KMS-11 (cell line): ENCODE data around the gene KRT4.

Source experiments
- H2AFZ ChIP-seq: fragments of 200-600 bp; sonication (generic); 2 replicates; pipeline ENCODE4 v1.6.1; 2016; ENCODE audit warnings: antibody characterized with exemption, mixed run types, low read depth
- H3K27ac ChIP-seq: fragments of 200-600 bp; sonication (generic); 2 replicates; pipeline ENCODE4 v1.6.1; 2016; ENCODE audit warnings: mild to moderate bottlenecking, mixed run types
- H3K27me3 ChIP-seq: fragments of 200-600 bp; sonication (generic); 2 replicates; pipeline ENCODE4 v1.6.1; 2017; ENCODE audit warnings: mild to moderate bottlenecking, low read depth, mixed run types, moderate library complexity; ENCODE audit not compliant: insufficient read depth
- H3K36me3 ChIP-seq: fragments of 200-600 bp; sonication (generic); 2 replicates; pipeline ENCODE4 v1.6.1; 2017; ENCODE audit warnings: mild to moderate bottlenecking, mixed run types; ENCODE audit not compliant: insufficient read depth
- H3K4me1 ChIP-seq: fragments of 200-600 bp; sonication (generic); 2 replicates; pipeline ENCODE4 v1.6.1; 2016; ENCODE audit warnings: mild to moderate bottlenecking, low read depth, mixed run types; ENCODE audit not compliant: poor library complexity, severe bottlenecking
- H3K4me2 ChIP-seq: fragments of 200-600 bp; sonication (generic); 2 replicates; pipeline ENCODE4 v1.7.0; 2016; ENCODE audit warnings: mild to moderate bottlenecking, mixed run types
- H3K4me3 ChIP-seq: fragments of 200-600 bp; sonication (generic); IDR thresholded peaks from 2 replicates; pipeline ENCODE4 v1.6.1; 2017; ENCODE audit warnings: low read depth, low read length, mixed read lengths; ENCODE audit not compliant: insufficient read depth
- H3K79me2 ChIP-seq: fragments of 200-600 bp; sonication (generic); 2 replicates; pipeline ENCODE4 v1.6.1; 2016; ENCODE audit warnings: low read depth, mixed run types; ENCODE audit not compliant: insufficient read depth
- H3K9ac ChIP-seq: fragments of 200-600 bp; sonication (generic); 2 replicates; pipeline ENCODE4 v1.6.1; 2016; ENCODE audit warnings: mild to moderate bottlenecking, mixed run types
- H4K20me1 ChIP-seq: fragments of 200-600 bp; sonication (generic); 2 replicates; pipeline ENCODE4 v1.6.1; 2016; ENCODE audit warnings: mild to moderate bottlenecking, mixed run types; ENCODE audit not compliant: insufficient read depth
- CTCF ChIP-seq: fragments of 200-600 bp; sonication (generic); conservative IDR thresholded peaks from 2 replicates; pipeline ENCODE4 v1.6.1; 2017; ENCODE audit warnings: low read depth, mild to moderate bottlenecking, antibody characterized with exemption, low read length, moderate library complexity, mixed read lengths

KRT4 gene

GRCh38 chr12:52837781-52838608, 24.1 kb upstream of the KRT4 start:
- Histone ChIP-seq H2AFZ (no peak overlapping the region), H3K36me3 (no peaks in the 10 kb centered on the region), H4K20me1 (no peaks in the 10 kb centered on the region), H3K4me2 (no peak overlapping the region), H3K27me3 (peaks cover 84% of the 10 kb centered on the region), H3K9ac (no peak overlapping the region), H3K27ac (no peak overlapping the region), H3K4me1 (no peaks in the 10 kb centered on the region), H3K79me2 (no peaks in the 10 kb centered on the region), H3K4me3 (no peak overlapping the region)
- TF ChIP-seq CTCF = no peak

GRCh38 chr12:52837413-52837741, 23.5 kb upstream of the KRT4 start:
- no peak overlapping the region for H2AFZ ChIP-seq
- no peak overlapping the region for H3K4me2 ChIP-seq
- no peak overlapping the region for H3K4me3 ChIP-seq

GRCh38 chr12:52836491-52837412, 22.8 kb upstream of the KRT4 start:
- Histone ChIP-seq H3K4me2 (no peak overlapping the region), H3K27ac (no peak overlapping the region), H3K9ac (no peak overlapping the region), H2AFZ (no peak overlapping the region), H4K20me1 (no peaks in the 10 kb centered on the region), H3K4me1 (no peaks in the 10 kb centered on the region), H3K4me3 (no peak overlapping the region), H3K27me3 (peaks cover 86% of the 10 kb centered on the region), H3K79me2 (no peaks in the 10 kb centered on the region), H3K36me3 (no peaks in the 10 kb centered on the region)
- no peak for TF ChIP-seq CTCF

More at GRCh38 chr12:52837413-52837741, 23.5 kb upstream of the KRT4 start:
- H3K36me3 ChIP-seq = no peaks in the 10 kb centered on the region
- no peak overlapping the region for H3K9ac ChIP-seq
- no peaks in the 10 kb centered on the region for H4K20me1 ChIP-seq
- no peak overlapping the region for H3K27ac ChIP-seq
- no peaks in the 10 kb centered on the region for H3K4me1 ChIP-seq
- H3K27me3 ChIP-seq = peaks cover 86% of the 10 kb centered on the region
- TF ChIP-seq CTCF = no peak
- H3K79me2 ChIP-seq = no peaks in the 10 kb centered on the region

GRCh38 chr12:52836042-52836466, 22.1 kb upstream of the KRT4 start:
- Histone ChIP-seq H2AFZ (no peak overlapping the region), H3K4me1 (no peaks in the 10 kb centered on the region), H3K79me2 (no peaks in the 10 kb centered on the region), H3K36me3 (no peaks in the 10 kb centered on the region), H3K4me3 (no peak overlapping the region), H4K20me1 (no peaks in the 10 kb centered on the region), H3K9ac (no peak overlapping the region), H3K27ac (no peak overlapping the region), H3K4me2 (no peak overlapping the region), H3K27me3 (peaks cover 83% of the 10 kb centered on the region)
- no peak for TF ChIP-seq CTCF
